ENCODE data around the gene CD34.
"Not testable (repeated sequence)": the region's sequence is repeated elsewhere in the genome, so short reads cannot be mapped to it uniquely, and the experiment has no call there.

GRCh38 chr1:207942337-207942741, 31.4 kb upstream of the CD34 start:
- not testable (repeated sequence) for TF ChIP-seq EZH2 (IDR thresholded peaks at IDR 0.05; ENCODE audit: insufficient read depth, poor library complexity, severe bottlenecking); EZH2phosphoT487 (IDR thresholded peaks at IDR 0.05; ENCODE audit: insufficient read depth, low read depth)
